Right hindlimb (tissue), 1 donor: ENCODE data around the gene IGFBPL1.
"Not testable (repeated sequence)": the region's sequence is repeated elsewhere in the genome, so short reads cannot be mapped to it uniquely, and the experiment has no call there.

Source experiments
- DNase-seq: peaks from one replicate; pipeline ENCODE4 v3.0.0-alpha.2; 2018

The IGFBPL1 gene

DNA sequence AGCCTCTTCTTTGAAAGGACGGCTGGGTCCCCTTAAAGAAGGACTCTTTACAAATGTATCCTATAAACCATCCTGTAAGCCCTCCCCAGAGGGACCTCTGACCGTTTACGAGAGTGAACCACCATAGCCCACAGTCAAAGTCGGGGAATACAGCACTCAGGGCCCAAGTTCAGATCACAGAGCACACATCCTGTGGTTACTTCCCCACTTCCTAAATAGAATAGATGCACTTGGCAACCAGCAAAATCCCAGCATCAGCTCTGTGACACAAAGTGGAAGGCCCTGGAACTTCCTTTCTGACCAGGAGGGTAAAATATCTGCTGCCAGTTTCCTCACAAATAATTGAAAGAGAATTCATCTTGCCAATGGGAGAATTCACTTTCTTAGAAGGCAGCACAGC, 6.9 kb upstream of the IGFBPL1 start:
- no peak for DNase-seq

DNA sequence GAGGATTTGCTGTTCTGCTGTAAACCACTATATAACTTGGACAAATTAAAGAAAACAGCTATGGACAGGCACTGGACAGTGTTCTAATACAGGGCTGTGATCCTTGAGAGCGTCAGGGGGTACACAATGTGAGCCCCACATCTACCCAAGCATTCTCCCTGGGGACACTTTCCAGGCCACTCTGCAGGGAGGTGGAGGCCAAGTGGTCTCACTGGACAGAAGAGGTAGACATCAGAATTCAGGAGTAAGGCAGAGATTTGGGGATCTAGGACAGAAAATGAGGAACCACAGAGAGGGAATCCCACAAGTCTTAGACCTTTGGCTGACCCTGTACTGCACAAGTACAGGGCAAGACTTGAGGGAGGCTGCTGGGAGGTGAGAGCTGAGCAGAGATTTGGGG, 3.8 kb upstream of the IGFBPL1 start:
- DNase-seq = no peak

DNA sequence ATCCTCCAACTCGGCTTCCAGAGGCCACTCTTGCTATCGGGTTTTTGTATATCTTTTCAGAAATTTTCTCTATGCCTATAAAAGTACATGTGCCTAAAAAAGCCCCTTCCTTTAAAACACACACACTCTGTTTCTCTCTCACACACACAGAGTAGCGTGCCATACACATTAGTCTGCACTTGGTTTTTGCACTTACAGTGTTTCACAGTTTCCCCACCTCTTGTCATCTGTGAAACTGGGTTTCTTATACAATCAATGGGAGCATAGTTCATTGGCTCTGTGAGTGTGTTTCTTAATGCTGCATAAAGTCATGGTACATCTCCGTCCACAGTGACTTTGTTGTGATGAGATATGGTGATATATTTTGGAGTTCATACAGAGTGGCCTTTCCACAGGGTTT, 664 bp upstream of the IGFBPL1 start:
- no peak for DNase-seq

DNA sequence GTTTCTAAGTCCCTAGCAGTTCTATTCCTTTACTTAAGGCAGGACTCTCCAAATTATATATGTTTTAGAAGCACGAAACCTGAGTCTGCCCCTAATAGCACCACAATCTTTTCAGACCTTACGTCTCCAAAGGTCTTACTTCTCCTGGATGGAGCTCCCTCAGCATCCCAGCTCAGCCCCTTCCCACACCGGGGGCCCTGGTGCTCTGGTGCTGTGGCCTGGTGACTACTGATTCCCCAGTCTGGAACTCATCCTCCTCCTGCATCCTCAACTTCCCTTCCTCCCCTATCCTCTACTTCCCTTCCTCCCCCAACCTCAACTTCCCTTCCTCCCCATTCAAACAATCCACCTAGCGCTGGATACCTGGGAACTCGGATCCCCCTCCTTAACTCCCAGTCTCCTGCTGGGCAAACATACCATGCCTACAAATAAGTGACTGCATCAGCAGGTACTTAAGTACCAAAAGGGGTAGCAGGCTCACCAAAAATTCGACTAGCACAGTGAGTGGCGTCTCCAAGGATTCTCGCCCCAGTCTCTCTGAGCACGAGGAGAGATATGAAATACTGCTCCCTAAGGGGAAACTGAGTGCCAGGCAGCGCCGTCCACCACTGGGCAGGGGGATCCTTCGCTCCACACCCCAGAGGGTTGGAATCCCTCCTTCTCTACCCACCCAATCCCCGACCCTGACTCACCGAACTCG, 831 bp downstream of the IGFBPL1 start:
- no peak for DNase-seq

DNA sequence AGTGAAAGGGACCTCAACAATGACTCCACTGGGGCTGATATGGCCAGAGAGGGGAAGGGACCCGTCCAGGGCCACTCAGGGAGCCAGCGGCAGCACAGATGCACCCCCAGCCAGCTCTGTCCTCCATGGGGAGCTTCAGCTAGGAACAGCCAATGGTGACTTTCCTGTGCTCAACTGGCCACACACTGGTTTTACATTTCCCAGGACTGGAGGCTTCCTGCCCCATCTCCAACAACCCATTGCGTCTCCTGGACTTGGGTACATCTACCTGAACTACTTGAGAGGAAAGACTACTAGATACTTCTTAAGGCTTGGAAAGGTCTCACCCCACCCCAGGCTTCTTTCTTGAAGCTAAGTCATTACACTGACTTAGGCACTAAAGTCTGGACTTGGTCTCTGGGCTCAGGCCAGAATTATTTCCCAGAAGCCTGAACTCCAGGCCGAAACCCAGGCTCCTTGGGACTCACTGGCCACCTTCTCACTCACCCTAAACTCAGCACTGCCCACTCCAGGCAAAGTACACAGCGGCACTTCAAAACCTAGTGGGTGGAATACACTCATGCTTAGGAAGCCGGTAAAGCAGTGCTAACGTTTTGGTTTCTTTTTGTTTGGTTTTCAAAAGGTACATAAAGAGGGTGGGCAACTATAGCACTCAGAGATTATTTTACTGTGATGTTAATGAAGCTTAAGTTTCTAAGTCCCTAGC, 1.5 kb downstream of the IGFBPL1 start:
- DNase-seq = no peak

DNA sequence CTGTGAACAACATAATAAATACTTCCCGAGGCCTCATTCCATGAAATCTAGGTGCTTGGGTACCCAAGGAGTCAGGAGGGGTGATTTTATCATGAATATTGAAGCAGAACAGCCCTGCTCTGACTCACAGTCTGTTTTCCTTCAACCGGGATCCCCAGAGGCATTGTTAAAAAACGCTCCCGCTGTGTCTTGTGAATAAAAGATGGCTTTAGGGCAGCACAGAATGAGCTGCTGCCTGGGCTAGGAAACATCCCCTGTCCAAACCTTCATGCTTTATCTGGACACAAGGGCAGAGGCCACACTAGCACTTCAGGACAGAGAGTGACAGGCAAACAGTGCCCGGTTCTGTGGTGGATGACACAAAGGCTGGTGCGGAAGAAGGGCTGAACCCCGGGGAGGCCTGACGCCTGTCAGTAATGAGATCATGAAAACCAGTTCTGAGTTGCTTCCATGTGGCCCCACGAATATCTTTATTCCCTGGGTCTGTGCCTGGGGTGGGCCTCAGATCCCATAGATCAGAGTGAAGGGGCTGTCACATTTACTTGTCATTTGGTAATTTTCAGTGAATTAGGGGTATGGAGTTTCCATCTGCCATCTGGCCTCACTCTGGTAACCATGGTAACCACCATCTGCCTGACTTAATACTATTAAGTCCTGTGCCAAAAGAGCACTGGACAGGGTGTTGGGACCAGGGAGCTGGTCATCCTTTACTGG, 2.6 kb downstream of the IGFBPL1 start:
- no peak for DNase-seq

DNA sequence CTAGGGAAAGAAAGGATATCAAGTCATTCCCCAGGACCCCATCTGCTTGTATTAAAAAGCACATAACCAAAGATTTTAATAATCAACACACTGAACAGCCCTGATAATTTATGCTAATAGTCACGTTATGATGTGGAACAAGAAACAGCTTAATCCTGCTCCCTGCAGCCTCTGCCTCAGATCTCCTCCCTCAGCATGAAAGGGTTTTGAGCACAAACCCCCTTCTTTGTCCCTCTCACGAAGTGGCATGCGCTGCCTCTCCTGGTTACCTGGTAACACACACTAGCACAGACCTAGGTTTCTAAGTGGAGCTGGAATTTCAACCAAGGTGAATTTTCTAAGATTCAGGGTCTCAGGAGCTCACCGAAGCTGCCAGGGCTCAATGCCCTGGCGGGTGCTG, 5.1 kb downstream of the IGFBPL1 start:
- DNase-seq = no peak

DNA sequence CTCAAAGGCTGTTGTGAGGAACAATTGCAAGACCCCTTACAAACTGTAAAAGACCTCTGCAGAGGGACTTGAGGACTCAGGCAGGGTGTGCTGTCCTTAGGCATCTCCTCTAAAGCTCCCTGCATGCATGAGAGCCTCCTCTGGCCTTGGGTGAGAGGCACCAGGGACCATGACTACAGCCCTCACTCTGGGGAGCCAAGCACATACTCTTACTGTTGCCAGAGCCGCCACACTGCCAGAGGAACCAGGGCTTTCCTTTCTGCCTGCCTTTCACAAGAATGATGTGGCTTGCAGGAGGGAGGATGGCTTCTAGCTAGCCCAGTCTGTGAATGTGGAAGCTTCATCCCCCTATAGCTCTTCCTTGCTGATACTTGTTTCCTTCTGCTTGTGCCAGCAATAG, 5.9 kb downstream of the IGFBPL1 start:
- no peak for DNase-seq

DNA sequence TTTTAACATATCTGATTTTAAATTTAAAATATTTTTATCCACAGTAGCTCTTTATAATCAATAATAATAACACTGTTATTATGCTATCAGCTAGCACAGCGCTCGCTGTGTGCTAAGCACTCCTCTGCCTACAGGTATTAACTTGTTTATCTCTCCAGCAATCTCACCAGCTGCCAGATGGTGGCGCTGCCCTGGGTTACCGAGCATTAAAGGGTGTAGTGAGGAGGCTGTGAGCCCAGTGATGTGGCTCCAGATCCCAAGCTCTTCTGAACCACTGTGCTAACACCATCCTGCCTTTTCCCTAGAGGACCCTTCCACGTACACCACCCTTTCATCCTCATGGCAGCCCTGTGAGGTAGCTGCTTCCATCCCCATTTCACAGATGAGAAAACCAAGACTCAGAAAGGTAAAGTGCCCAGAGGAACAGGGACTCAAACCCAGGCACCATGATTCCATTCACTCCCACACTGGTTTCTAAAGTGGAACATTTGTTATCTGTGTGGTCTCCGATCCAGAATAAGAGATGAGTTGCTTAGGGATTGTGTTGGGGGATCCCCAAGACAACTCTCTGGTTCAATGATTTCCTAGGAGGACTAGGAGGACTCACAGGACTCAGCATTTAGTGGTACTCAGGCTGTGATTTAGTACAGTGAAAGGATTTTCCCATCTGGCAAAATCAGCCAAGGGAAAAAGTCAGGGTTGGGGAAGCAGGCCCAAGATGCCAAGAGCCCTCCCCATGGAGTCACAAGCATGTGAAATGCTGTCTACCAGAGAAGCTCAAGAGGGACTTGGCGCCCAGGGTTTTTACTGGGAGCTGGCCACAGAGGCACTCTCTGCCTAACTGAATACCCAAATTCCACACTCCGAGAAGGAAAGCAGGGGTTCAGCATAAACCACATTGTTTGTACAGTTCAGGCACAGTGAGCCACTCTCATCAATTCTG, 7.0 kb downstream of the IGFBPL1 start:
- no peak for DNase-seq

DNA sequence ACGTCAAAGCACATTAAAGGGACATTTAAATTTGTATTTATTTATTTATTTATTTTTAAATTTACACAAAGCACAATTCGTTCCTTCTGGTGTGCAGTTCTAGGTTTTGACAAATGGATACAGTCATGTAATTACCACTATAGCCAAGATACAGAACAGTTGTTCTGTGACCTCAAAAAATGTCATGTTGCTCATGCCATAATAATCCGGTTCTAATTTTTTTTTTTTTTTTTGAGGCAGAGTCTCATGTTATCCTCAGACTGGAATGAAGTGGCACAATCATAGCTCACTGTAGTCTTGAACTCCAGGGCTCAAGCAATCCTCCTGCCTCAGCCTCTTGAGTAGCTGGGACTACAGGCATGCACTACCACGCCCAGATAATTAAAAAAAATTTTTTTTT, 7.8 kb downstream of the IGFBPL1 start:
- DNase-seq = no peak

DNA sequence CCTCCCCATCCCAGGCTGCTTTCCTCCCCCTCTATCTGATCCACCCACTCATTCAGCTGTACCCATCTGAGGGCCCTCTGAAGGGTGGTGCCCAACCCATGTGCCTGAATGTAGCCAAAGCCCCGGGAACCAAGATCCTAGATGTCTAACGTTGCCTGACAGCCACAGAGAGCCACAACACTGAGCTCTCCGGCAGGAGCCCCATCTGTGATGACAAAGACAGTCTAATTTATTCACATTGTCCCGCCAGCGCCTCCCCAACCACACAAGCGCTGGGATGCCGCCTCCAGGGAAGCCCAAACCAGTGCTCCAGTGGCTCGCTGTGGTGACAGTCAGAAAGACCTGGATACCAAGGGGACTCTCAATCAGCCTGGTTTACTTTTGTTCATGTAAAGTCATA, 8.4 kb downstream of the IGFBPL1 start:
- no peak for DNase-seq

DNA sequence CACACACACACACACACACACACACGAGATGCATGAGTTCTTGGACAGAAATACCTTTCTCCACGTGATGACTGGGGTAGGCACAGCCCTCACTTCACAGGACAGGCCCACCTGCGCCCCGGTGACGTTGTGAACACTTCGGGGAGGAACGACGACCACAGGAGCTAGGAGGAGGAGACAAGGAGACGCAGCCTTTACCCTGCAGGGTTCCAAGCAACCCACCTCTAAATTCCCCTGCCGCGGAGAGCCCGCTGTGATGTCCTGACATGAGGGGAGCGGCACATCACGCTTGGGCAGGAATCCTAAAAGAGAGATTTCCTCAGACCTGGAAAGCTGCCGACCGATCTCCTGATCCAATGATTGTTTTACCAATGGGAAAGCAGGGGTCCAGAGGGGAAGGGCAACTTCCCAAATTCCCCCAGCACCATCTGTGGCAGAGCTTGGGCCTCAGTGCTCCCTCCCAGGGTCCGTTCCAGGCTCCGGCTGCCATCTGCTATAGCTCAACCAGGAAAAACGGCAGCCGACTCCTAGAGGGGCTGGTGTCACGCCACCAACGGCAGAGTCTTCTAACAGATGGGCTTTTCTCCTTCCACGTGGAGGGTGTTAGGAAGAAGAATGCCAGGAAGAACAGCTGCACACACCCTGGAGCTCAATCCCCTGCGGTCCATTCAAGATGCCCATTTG, 10.1 kb downstream of the IGFBPL1 start:
- no peak for DNase-seq

DNA sequence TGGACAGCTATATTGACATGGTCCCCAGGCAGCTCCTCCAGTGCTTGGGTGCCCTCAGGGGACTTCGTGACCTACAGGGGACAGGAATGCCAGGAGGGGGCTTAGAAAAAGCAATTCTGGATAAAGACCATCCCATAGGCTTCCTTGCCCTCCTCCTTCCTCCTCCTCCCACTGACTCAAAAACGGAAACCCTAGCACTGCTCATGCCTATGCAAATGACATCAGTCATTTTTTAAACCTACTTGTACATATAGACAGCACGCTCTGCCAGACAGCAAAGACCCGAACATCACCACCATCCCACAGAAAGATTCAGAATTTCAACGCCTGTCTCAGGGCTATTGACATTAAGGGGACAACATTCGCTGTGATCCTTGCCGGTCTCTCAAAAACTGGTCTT, 11.0 kb downstream of the IGFBPL1 start:
- no peak for DNase-seq

DNA sequence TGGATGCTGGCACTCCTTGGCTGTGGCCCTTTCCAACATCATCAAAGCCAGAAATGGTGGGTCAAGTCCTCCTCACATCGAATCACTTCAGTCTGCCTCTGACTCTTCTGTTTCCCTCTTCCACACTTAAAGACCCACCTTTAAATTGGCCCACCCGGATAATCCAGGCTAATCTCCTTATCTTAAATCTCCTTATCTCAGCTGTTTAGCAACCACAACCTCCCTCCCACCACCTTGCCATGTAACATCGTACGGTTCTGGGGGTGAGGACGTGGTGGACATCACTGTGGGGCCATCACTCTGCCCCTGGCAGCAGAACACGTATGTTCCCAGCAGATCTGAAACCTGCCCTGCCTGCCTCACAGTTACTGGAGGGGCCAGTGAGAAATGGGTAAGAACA, 11.5 kb downstream of the IGFBPL1 start:
- no peak for DNase-seq

DNA sequence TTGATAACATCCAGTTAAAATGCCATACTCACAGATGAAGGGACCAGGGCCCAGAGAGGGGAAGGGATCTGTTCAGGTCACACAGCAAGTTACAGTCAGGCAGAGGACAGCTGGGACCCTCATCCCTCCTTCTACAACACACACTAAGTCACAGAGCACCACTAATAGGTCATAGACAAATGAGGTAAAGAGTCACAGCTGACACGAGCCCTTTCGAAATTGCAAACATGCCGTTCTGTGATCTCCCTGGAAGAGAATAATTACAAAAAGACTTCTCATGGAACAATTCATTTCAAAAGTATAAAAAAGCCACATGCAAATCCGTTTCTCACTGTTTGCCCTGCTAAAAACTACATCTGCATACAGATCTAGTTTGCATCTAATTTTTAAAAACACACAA, 15.5 kb downstream of the IGFBPL1 start:
- DNase-seq = no peak

DNA sequence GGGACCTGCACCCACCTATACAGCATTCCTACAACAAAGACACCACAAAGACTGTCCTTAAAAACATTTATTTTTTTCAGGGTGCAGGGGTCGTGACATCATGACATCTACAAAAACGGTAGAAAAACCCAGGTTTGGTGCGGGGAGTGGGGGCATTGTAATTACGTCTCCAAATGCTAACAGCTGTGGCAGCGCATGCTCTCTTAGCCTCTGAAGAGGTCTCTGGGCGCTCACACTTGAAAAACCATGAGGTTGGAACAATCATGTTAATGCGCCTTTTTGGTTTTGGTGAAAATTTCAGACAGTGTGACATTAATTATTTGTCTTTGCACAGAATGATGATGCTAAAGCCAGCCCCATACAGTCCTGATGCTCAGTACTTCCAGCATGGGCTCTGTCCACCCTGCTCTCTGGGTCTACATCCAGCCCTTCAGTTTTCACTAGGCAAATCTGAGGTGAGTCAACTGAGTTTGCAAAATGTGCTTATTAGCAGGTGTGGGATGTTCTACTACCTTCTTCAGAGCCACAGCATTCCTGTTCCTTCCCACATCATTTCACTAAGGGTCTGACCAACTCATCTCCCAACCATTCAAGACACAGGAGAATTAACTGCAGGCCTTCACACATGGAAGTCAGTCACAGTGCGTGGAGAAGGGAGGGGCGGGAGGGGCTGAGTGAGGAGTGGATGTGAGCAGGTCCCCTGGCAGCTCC, 17.6 kb downstream of the IGFBPL1 start:
- DNase-seq = no peak

DNA sequence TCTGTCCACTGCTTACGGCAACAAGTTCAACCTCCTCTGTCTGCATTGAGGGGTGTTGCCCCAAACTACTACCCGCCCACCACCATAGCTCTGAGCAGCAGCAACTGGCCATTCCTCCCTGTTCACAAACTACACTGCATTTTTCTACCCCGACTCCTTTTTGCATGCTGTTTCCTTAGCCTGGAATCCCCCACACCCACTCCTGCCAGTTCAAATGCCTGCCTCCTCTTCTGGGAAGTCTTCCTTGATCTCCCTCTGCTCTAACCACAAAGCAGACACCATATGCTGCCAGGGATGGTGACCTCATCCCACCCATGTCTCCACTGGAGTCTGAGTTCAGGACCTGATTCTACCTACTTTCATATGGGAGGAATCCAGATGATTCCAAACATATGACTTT, 18.5 kb downstream of the IGFBPL1 start:
- no peak for DNase-seq

DNA sequence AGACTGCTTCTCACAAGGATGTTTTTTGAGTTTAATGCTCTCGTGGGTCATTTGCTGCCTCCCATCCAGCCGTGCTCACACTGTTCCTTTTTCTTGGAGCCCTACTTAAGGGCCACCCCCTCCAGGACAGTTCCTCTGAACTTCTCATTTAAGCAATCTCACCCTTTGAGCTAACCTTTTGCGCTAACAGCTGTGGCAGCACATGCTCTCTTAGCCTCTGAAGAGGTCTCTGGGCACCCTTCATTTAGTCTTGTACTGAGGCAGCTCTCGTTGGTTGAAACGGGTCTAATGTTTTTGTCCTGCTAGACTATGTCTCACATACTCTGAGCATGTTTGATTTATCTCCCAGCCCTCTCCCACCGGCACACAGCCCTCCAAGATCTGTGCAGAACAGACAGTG, 19.9 kb downstream of the IGFBPL1 start:
- DNase-seq = no peak

DNA sequence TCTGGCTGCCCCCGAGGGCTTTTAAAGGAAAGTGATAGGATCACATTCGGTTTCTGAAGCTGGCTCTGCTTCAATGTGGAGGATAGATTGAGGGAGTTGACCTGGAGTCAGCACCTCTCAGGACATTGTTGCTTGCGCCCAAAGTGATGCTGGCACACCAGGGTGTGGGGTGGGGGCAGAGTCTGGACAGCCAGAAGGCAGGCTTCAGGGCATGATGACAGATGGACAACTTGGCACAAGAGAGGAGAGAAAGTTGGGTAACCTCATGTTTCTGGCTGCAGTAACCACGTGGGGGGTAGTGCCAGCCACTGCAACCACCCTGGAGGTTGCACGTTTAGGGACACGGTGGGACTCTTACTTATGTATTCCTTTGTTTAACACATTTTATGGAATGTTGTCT, 22.3 kb downstream of the IGFBPL1 start:
- no peak for DNase-seq

DNA sequence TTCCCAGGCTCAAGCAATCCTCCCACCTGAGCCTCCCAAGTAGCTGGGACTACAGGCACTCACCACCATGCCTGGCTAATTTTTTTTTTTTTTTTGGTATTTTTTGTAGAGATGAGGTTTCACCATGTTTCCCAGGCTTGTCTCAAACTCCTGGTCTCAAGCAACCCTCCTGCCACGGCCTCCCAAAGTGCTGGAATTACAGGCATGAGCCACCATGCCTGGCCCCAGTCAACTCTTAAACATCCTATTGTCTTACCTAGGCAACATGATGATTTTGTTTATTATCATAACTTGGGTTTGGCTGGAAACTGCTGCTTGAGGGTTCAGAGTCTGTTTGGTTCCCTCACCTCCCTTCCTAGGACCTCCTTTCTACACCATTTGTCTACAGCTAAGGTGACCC, 25.1 kb downstream of the IGFBPL1 start:
- DNase-seq = not testable (repeated sequence)

DNA sequence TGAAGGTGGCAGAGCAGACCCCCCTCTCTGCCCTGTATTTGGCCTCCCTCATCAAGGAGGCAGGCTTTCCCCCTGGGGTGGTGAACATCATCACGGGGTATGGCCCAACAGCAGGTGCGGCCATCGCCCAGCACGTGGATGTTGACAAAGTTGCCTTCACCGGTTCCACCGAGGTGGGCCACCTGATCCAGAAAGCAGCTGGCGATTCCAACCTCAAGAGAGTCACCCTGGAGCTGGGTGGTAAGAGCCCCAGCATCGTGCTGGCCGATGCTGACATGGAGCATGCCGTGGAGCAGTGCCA, 27.9 kb downstream of the IGFBPL1 start:
- DNase-seq = no peak
